Measurements from ENCODE around the gene TRIM17. TPM values are rescaled to one million over a fixed set of nuclear protein-coding genes. Genes with fewer than 3 reads are reported as not detected.

The TRIM17 gene
- total and polyA plus RNA-seq, 5 experiments from 2014 or later, result 0.39 to 3.1 (median 0.62) TPM

DNA sequence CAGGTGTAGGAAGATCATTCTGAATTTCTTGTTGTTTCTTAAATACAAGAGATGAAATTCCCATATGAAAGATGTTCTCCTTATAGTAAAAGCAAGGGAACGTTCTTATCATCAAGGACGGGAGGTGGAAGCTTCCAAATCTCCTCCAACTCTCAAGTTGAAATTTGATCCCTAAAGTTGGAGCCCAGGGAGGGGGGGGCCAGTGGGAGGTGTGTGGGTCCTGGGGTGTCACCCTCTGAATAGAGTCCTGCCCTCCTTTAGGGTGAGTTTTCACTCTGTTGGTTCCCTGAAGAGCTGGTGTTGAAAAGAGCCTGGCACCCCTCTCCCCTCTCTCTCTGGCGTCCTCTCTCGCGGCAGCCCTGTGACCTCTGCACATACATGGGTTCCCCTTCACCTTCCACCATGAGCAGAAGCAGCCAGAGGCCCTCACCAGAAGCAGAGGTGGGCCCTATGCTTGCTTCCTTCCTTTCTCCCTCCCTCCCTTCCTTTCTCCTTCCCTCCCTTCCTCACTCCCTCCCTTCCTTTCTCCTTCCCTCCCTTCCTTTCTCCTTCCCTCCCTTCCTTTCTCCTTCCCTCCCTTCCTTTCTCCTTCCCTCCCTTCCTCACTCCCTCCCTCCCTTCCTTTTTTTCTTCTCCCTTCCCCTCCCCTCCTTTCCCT is 10.0 kb upstream of the TRIM17 start:
- Mint-ChIP-seq H3K27ac (no peak overlapping the region), H3K9me3 (no peaks in the 10 kb centered on the region), H3K27me3 (peaks cover 13 to 39% (median 27%) of the 10 kb centered on the region in 5 donors), H3K4me3 (no peak overlapping the region), H3K36me3 (peaks cover 0 to 5% (median 0%) of the 10 kb centered on the region in 3 donors), H3K4me1 (no peaks in the 10 kb centered on the region)
- ATAC-seq (no peak), DNase-seq (no peak)
- POLR2A ChIA-PET, result interaction anchor here (0.7 kb wide), 1 partner anchor 60 kb away, joined by 3 read pairs; the partner anchor contains the start of gene RNF187

DNA sequence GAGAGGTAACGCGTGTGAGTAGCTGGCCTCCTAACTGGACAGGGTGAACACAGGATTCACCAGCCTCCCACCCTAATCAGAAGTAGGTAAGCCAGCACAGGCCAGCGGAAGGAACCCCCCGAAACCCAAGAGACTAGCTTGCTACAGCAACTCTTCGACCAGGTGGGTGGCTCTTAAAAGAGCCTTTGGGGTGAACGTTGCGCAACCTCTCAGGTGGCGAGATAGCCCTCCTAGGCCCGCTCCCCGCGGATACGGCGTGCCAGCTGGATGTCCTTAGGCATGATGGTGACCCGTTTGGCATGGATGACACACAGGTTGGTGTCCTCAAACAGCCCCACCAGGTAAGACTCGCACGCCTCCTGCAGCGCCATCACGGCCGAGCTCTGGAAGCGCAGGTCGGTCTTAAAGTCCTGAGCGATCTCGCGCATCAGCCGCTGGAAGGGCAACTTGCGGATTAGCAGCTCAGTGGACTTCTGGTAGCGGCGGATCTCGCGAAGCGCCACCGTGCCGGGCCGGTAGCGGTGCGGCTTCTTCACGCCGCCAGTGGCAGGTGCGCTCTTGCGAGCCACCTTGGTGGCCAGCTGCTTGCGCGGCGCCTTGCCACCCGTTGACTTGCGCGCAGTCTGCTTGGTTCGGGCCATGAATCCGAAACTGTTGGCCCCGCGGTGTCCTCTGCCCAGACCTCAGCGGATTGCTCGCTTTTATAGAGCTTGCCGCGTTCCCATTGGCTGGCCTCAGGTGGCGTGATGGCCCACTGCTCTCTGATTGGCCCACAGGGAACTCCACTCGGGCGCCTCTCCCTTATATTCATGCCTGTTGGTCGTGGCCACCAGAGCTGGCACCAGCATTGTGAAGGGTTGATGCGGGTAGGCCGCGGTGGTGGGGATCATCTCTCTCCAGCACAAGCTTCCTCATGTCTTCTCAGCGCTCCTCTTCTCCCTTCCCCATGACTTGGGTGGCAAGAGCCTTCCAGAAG is 8.3 kb upstream of the TRIM17 start:
- Mint-ChIP-seq H3K9me3 (no peaks in the 10 kb centered on the region), H3K36me3 (peaks cover 0 to 5% (median 0%) of the 10 kb centered on the region in 3 donors)
- POLR2A ChIA-PET, result no interaction called here

DNA sequence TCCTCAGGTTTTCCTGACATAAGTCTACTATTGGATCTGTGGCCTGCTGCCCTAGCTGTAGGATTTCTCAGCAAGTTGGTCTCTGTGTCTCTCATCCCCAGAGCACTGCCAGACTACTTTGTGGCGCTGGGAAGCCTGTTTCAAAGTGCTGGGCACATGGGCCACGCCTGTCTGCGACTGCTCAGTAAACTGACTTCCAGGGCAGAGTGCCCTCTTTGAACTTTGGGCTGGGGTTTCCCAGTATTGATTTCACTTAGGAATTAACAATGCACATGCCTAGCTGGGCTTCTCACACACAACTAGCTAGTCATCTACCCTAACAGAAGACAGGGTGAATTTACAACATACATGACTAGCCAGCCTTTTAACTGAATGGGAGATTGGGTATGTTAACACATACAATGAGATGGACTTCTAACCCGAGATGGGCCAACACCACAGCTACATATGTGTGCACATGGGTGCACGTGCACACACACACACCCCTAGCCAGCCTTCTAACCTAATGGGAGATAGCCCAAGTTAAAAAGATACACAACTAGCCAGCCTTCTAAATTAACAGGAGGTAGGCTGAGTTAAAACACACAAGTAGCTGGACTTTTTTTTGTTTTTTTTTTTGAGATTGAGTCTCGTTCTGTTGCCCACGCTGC is 6.9 kb upstream of the TRIM17 start:
- DNase-seq (no peak), ATAC-seq (no peak)
- POLR2A ChIA-PET, result interaction anchor here (0.7 to 0.9 kb wide), 2 partner anchors 11 to 75 kb away, joined by 3 read pairs; no protein-coding TSS in a partner anchor
- no peak overlapping the region for H3K4me3 Mint-ChIP-seq
- no peaks in the 10 kb centered on the region for H3K4me1 Mint-ChIP-seq
- H3K27me3 Mint-ChIP-seq, result peaks cover 9 to 29% (median 19%) of the 10 kb centered on the region in 5 donors
- no peaks in the 10 kb centered on the region for H3K9me3 Mint-ChIP-seq
- H3K36me3 Mint-ChIP-seq, result peaks cover 0 to 5% (median 0%) of the 10 kb centered on the region in 3 donors
- no peak overlapping the region for H3K27ac Mint-ChIP-seq

More for the DNA sequence above, 8.3 kb upstream of the TRIM17 start:
- ATAC-seq (no peak), DNase-seq (no peak)
- H3K27ac Mint-ChIP-seq, result no peak overlapping the region
- H3K4me3 Mint-ChIP-seq, result no peak overlapping the region
- H3K4me1 Mint-ChIP-seq, result no peaks in the 10 kb centered on the region
- H3K27me3 Mint-ChIP-seq, result peaks cover 12 to 43% (median 23%) of the 10 kb centered on the region in 5 donors

GRCh38 chr1:228420968-228421826 is 4.5 kb upstream of the TRIM17 start:
- ATAC-seq (no peak), DNase-seq (no peak)
- peaks cover 3 to 18% (median 11%) of the 10 kb centered on the region in 4 donors for H3K4me1 Mint-ChIP-seq
- no peaks in the 10 kb centered on the region for H3K9me3 Mint-ChIP-seq
- H3K4me3 Mint-ChIP-seq, result no peak overlapping the region
- H3K27ac Mint-ChIP-seq, result no peak overlapping the region
- H3K36me3 Mint-ChIP-seq, result no peaks in the 10 kb centered on the region
- peaks cover 6 to 21% (median 15%) of the 10 kb centered on the region in 5 donors for H3K27me3 Mint-ChIP-seq
- POLR2A ChIA-PET, result interaction anchor here (1.2 kb wide), 1 partner anchor 14 kb away, joined by 4 read pairs; the partner anchor contains the start of gene TRIM11

DNA sequence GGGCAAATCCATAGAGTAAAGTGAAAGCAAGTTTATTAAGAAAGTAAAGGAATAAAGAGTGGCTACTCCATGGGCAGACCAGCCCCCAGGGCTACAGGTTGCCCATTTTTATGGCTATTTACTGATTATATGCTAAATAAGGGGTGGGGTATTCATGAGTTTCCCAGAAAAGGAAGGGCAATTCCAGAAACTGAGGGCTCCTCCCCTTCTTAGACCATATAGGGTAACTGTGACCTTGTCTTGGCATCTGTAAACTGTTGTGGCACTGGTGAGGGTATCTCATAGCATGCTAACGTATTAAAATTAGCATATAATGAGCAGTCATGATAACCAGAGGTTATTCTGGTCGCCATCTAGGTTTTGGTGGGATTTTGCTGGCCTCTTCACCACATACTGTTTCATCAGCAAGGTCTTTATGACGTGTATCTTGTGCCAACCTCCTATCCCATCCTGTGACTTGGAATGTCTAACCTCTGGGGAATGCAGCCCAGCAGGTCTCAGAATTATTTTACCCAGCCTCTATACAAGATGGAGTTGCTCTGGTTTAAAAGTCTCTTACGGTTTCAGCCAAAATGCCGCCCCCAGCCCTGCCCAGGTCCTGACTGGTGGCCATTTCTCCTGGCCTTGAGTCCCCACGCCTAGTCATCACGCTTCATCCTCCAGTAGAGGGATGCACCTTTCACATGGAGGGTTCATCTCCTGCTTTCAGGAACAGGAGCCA is 982 bp upstream of the TRIM17 start:
- Mint-ChIP-seq H3K4me3 (peak overlapping the region; percentile 30 to 96 (median 84)), H3K4me1 (peaks cover 19 to 35% (median 27%) of the 10 kb centered on the region in 4 donors), H3K27ac (peak overlapping the region in 3 of 10 donors; percentile 40 to 57 (median 46)), H3K36me3 (no peaks in the 10 kb centered on the region), H3K9me3 (no peaks in the 10 kb centered on the region), H3K27me3 (peaks cover 6 to 22% (median 15%) of the 10 kb centered on the region in 5 donors)
- no peak for DNase-seq
- POLR2A ChIA-PET, result no interaction called here
- no peak for ATAC-seq

GRCh38 chr1:228417061-228417460 is 400 bp upstream of the TRIM17 start:
- peak overlapping the region; percentile 59 to 96 (median 84) for H3K4me3 Mint-ChIP-seq
- ATAC-seq, result no peak

GRCh38 chr1:228415853-228416216 is 826 bp downstream of the TRIM17 start:
- peak overlapping the region; percentile 63 to 96 (median 76) for H3K4me3 Mint-ChIP-seq
- no peaks in the 10 kb centered on the region for H3K36me3 Mint-ChIP-seq
- H3K9me3 Mint-ChIP-seq, result no peaks in the 10 kb centered on the region
- peaks cover 0 to 12% (median 5%) of the 10 kb centered on the region in 5 donors for H3K27me3 Mint-ChIP-seq
- ATAC-seq, result peak; percentile 37 to 56
- peak overlapping the region in 8 of 10 donors; percentile 1 to 69 (median 48) for H3K27ac Mint-ChIP-seq
- peak in 1 of 10 donors; percentile 31 for DNase-seq
- H3K4me1 Mint-ChIP-seq, result peaks cover 19 to 35% (median 28%) of the 10 kb centered on the region in 4 donors
- POLR2A ChIA-PET, result interaction anchor here (0.9 to 2.1 kb wide), 4 partner anchors 10 to 71 kb away, joined by 3 to 12 read pairs (median 4); partner anchors contain the start of genes RNF187 and TRIM11

More at GRCh38 chr1:228417061-228417460, 400 bp upstream of the TRIM17 start:
- no peaks in the 10 kb centered on the region for H3K9me3 Mint-ChIP-seq
- peaks cover 4 to 19% (median 12%) of the 10 kb centered on the region in 5 donors for H3K27me3 Mint-ChIP-seq
- DNase-seq, result no peak
- no peaks in the 10 kb centered on the region for H3K36me3 Mint-ChIP-seq
- H3K4me1 Mint-ChIP-seq, result peaks cover 19 to 35% (median 27%) of the 10 kb centered on the region in 4 donors
- POLR2A ChIA-PET, result no interaction called here
- peak overlapping the region in 4 of 10 donors; percentile 39 to 57 (median 43) for H3K27ac Mint-ChIP-seq

- H3K27ac Mint-ChIP-seq, result peak overlapping the region in 3 of 10 donors; percentile 27 to 69 (median 43)
- H3K4me1 Mint-ChIP-seq, result peaks cover 19 to 38% (median 29%) of the 10 kb centered on the region in 4 donors
- peak overlapping the region in 8 of 10 donors; percentile 63 to 96 (median 79) for H3K4me3 Mint-ChIP-seq
- H3K9me3 Mint-ChIP-seq, result no peaks in the 10 kb centered on the region
- H3K36me3 Mint-ChIP-seq, result no peaks in the 10 kb centered on the region
- ATAC-seq (no peak), DNase-seq (no peak)
- peaks cover 0 to 11% (median 4%) of the 10 kb centered on the region in 5 donors for H3K27me3 Mint-ChIP-seq
- POLR2A ChIA-PET, result interaction anchor here (0.9 to 2.1 kb wide), 4 partner anchors 9 to 72 kb away, joined by 3 to 12 read pairs (median 4); partner anchors contain the start of genes RNF187 and TRIM11
These were observed 1.4 kb downstream of the TRIM17 start for GRCh38 chr1:228415221-228415620.

DNA sequence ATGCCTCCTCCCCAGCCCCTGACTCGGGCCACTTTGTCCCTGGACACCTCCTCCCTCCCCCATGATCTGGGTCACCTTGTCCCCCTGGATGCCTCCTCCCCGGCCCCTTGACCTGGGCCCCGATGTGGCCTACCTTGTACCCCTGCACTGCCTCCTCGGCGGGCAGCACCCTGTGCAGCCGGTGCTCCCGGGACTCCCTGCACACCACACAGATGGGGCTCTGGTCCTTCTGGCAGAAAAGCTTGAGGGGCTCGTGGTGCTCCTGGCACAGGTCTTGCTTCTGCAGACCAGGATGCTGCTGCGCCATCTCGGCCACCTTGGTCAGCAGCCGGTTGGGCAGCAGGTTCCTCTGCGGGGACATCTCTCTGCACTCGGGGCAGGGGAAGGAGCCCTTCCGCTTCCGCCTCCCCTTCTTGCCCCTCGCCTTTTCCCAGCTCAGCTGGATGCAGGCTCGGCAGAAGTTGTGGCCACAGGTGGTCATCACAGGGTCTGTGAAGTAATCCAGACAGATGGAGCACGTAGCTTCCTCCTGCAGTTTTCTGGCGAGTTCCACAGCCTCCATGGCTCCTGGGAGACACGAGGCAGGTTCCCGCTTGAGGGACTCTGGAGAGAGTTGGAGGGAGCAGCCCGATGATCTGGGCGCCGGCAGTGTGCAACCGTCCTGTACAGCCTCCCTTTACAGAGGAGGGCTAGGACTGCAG is 2.0 kb downstream of the TRIM17 start:
- no peak for DNase-seq
- ATAC-seq, result no peak
- Mint-ChIP-seq H3K27me3 (peaks cover 0 to 10% (median 4%) of the 10 kb centered on the region in 5 donors), H3K4me1 (peaks cover 20 to 40% (median 29%) of the 10 kb centered on the region in 4 donors), H3K27ac (peak overlapping the region in 1 of 10 donors; percentile 40), H3K9me3 (no peaks in the 10 kb centered on the region), H3K36me3 (no peaks in the 10 kb centered on the region), H3K4me3 (peak overlapping the region in 1 of 10 donors; percentile 6)
- POLR2A ChIA-PET, result interaction anchor here (0.9 to 2.1 kb wide), 3 partner anchors 8 to 15 kb away, joined by 3 to 12 read pairs (median 5); partner anchors contain the start of gene TRIM11
